T47D (cell line): ENCODE results near the gene FAM83C.
"Not testable (repeated sequence)": the region's sequence is repeated elsewhere in the genome, so short reads cannot be mapped to it uniquely, and the experiment has no call there.

Experiments used
- DNase-seq, 2 experiments: peaks; one replicate each; pipeline versions ENCODE4 v3.0.0 to v3.0.0-alpha.2; 2011 to 2012; ENCODE audit warnings: low read depth in 1 of 2, low spot score in 1 of 2
- JUND ChIP-seq: IDR thresholded peaks from 2 replicates; pipeline ENCODE4 v1.6.1; 2012; ENCODE audit warnings: low read depth
- in situ Hi-C: cut with HindIII; loops from 2 replicates; pipeline ENCODE4 v1.10.0; 2016; ENCODE audit warnings: low sequenced_read_pairs, low pct_unique_long_range_greater_than_20kb

FAM83C gene

DNA sequence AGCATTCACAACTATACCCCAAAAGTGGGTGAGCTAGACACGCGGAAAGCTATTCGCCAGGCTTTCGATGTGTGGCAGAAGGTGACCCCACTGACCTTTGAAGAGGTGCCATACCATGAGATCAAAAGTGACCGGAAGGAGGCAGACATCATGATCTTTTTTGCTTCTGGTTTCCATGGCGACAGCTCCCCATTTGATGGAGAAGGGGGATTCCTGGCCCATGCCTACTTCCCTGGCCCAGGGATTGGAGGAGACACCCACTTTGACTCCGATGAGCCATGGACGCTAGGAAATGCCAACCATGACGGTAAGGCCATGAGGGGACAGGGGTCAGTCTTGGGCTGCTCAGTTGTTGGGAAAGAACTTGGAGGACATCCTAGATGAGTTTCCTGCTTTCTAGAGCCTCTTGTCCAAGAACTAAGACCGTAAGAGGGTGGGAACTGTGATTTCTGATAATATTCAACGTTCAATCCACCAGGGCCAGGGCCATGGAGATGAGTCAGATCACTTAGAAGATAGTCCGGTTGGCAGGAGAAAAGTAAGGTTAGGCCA is 37.7 kb downstream of the FAM83C start:
- no peak for DNase-seq
- no peak for TF ChIP-seq JUND
- in situ Hi-C loops = no loop called here

- no peak for DNase-seq
- in situ Hi-C loops = no loop called here
- no peak for TF ChIP-seq JUND
Measured at GRCh38 chr20:35253010-35253409, 39.2 kb downstream of the FAM83C start.

- in situ Hi-C loops, DNase-seq: not testable (repeated sequence)
Measured at GRCh38 chr20:35252598-35252997, 39.6 kb downstream of the FAM83C start.

GRCh38 chr20:35252037-35252461 is 40.2 kb downstream of the FAM83C start:
- no peak for DNase-seq
- no peak for TF ChIP-seq JUND
- in situ Hi-C loops = no loop called here

GRCh38 chr20:35251613-35251940 is 40.6 kb downstream of the FAM83C start:
- no peak for TF ChIP-seq JUND
- DNase-seq = no peak
- in situ Hi-C loops = no loop called here

- no peak for DNase-seq
- no peak for TF ChIP-seq JUND
- in situ Hi-C loops = no loop called here
Measured at GRCh38 chr20:35248641-35249475, 43.4 kb downstream of the FAM83C start.

DNA sequence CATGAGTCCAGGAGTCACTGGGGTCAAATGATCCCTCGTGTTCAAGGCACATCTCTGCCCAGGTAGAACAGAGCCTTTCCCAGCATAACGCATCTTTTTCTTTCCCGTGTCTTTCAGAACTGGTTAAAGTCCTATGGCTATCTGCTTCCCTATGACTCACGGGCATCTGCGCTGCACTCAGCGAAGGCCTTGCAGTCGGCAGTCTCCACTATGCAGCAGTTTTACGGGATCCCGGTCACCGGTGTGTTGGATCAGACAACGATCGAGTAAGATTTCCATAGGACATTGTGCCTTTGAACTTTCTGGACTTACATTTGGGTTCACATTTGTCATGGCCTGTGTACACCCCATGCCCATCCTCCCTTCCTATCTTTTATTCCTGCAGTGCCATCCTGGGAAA is 45.5 kb downstream of the FAM83C start:
- TF ChIP-seq JUND = no peak
- DNase-seq = no peak
- in situ Hi-C loops = no loop called here

GRCh38 chr20:35243986-35244385 is 48.2 kb downstream of the FAM83C start:
- in situ Hi-C loops = no loop called here
- no peak for TF ChIP-seq JUND
- DNase-seq = peak in 1 of 2 experiments; percentile 32

DNA sequence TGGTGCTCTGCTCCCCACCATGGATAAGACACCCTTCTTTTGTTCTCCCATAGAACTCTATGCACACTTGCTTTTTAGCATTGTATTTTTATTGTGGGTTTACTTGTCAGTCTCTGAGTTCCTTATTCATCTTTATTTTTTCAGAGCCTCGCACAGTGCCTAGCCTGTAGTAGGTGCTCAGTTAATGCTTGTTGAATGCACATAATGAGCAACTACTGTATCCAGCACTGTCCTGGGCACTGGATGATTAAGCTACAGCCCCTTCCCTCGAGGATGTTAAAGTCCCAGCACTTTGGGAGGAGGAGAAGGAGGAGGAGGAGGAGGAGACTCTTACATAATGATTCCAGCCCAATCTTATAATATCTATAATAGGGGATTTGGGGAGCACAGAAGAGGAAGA is 48.9 kb downstream of the FAM83C start:
- DNase-seq = no peak
- in situ Hi-C loops = no loop called here
- TF ChIP-seq JUND = no peak

DNA sequence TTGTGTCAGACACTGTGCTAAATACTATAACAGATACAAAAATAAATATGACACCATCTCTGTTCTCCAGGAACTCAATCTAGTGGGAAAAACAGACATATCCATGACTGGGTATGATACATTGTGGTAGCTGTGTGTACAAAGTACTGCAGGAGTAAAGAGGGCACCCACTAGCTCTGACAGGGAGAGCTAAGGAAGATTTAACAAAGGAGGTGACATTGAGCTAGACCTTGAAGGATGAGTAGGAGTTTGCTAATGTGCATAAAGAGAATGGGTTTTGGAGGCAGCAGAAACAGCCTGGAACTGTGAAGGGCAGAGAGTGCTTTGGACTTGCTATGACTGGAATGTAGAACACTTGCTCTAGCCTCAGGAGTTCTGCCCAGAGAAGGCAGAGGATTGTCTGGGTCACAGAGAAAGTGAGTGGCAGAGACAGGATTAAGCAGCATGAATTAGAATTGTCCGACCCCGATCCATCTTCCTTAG is 51.4 kb downstream of the FAM83C start:
- in situ Hi-C loops = no loop called here
- TF ChIP-seq JUND = no peak
- no peak for DNase-seq

- no peak for DNase-seq
- no peak for TF ChIP-seq JUND
- in situ Hi-C loops = no loop called here
Measured at GRCh38 chr20:35240083-35240810, 52.0 kb downstream of the FAM83C start.

DNA sequence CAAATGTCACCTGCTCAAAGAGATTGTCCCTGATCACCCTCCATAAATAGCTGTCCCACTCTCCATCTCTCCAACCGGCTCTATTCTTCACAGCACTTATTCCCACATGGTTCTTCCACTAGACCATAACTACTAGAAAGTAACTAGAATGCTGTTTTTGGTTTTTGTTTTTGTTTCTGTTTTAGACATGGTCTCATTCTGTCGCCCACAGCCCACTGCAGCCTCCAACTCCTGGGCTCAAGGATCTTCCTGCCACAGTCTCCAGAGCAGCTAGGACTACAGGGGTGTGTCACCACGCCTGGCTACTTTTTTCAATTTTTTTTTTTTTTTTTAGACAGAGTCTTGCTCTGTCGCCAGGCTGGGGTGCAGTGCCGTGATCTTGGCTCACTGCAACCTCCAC is 53.5 kb downstream of the FAM83C start:
- TF ChIP-seq JUND = no peak
- in situ Hi-C loops = no loop called here
- DNase-seq = no peak

DNA sequence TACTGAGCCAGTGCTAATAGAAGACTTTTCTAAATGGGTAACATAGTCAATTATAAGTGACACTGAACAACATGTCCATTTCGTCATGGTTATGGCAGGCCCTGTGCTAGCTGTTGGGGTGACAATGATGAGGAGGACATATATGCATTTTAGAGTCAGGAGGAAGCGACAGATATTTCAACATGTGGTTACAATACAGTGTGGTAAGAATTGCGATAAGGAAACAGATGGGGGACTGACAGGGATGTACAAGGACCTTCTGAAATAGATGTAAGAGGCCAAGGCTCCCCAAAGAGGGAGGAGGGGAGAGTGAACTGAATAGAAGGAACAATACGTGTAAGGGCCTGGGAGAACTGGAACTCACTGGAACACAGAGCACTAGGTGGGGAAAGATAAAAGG is 54.1 kb downstream of the FAM83C start:
- TF ChIP-seq JUND = no peak
- no peak for DNase-seq
- in situ Hi-C loops = no loop called here
